Measurements from ENCODE around the gene COMTD1. TPM values are rescaled to one million over a fixed set of nuclear protein-coding genes. Genes with fewer than 3 reads are reported as not detected.
A peak's percentile ranks its signal among the peaks of the same experiment; 100 is the strongest.

COMTD1 gene
- total and polyA plus RNA-seq, 2 of the 13 experiments (the other 11 are each of a cell fraction or from before 2014, with no cell fraction given): 11.8 to 18.4 TPM

DNA sequence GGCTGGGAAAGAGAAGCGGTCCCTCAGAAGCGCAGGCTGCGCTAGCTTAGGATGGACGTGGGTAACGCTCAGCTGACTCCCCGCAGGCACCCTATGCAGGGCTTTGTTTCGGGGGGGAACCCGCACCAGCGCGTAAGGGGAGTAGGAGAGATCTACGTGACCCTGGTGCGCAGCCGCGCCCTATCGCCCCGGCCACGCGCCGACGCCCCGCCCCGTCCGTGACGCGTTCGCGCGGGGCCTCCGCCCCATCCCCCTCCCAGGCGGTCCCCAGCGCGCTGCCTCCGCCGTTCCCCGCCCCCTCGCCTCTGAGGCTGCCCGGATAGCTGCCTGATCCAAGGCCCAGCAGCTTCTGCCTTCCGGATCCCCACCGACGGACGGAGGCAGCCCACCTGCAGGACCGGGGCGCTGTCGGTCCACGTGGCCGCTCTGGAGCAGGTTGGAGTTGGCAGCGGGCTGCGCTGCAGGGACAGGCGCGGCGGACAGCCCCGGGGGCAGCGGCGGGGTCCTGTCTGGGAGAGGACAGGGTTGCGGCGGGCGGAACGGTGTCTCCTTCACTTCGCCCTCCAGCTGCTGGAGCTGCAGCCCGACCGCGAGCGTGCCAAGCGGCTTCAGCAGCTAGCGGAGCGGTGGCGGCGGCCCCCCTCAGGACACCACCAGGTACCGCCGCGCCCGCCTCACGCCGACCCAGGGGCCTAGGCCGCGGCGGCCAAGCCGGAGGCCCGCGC is 25.3 kb downstream of the COMTD1 start, which contains the start of gene VDAC2 (continued):
- peak; percentile 29 for TF ChIP-seq PRPF4 (IDR thresholded peaks at IDR 0.05; ENCODE audit: low read depth, low read length, poor library complexity, severe bottlenecking)
- TF ChIP-seq SALL2 (CRISPR knock-in tag; IDR thresholded peaks at IDR 0.05): peak; percentile 73
- TF ChIP-seq MTF2 (CRISPR knock-in tag; IDR thresholded peaks at IDR 0.05; ENCODE audit: borderline replicate concordance): no peak
- TF ChIP-seq, protein P1, sequence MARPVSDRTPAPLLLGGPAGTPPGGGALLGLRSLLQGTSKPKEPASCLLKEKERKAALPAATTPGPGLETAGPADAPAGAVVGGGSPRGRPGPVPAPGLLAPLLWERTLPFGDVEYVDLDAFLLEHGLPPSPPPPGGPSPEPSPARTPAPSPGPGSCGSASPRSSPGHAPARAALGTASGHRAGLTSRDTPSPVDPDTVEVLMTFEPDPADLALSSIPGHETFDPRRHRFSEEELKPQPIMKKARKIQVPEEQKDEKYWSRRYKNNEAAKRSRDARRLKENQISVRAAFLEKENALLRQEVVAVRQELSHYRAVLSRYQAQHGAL (CRISPR knock-in tag; IDR thresholded peaks at IDR 0.05; ENCODE audit: not compliant biosample characterization): peak; percentile 26
- TF ChIP-seq, protein P2, sequence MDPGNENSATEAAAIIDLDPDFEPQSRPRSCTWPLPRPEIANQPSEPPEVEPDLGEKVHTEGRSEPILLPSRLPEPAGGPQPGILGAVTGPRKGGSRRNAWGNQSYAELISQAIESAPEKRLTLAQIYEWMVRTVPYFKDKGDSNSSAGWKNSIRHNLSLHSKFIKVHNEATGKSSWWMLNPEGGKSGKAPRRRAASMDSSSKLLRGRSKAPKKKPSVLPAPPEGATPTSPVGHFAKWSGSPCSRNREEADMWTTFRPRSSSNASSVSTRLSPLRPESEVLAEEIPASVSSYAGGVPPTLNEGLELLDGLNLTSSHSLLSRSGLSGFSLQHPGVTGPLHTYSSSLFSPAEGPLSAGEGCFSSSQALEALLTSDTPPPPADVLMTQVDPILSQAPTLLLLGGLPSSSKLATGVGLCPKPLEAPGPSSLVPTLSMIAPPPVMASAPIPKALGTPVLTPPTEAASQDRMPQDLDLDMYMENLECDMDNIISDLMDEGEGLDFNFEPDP (CRISPR knock-in tag; conservative IDR thresholded peaks at IDR 0.05): no peak
- TF ChIP-seq ZNF629 (CRISPR knock-in tag; conservative IDR thresholded peaks at IDR 0.05): 0 out of 2 replicates have a peak, but pooled peaks have one; percentile 2
- TF ChIP-seq MAZ (IDR thresholded peaks at IDR 0.05; ENCODE audit: borderline replicate concordance, low read depth, low read length): peak; percentile 87
- TF ChIP-seq MAZ (CRISPR knock-in tag; IDR thresholded peaks at IDR 0.05; ENCODE audit: low read depth): peak; percentile 97
- peak; percentile 58; the same call in 1 of the 2 replicates for TF ChIP-seq ZNF138 (CRISPR knock-in tag; IDR thresholded peaks at IDR 0.05; ENCODE audit: low read depth)
- peak; percentile 52; the same call in 1 of the 2 replicates for TF ChIP-seq KLF13 (CRISPR knock-in tag; IDR thresholded peaks at IDR 0.05)
- TF ChIP-seq, protein P3, sequence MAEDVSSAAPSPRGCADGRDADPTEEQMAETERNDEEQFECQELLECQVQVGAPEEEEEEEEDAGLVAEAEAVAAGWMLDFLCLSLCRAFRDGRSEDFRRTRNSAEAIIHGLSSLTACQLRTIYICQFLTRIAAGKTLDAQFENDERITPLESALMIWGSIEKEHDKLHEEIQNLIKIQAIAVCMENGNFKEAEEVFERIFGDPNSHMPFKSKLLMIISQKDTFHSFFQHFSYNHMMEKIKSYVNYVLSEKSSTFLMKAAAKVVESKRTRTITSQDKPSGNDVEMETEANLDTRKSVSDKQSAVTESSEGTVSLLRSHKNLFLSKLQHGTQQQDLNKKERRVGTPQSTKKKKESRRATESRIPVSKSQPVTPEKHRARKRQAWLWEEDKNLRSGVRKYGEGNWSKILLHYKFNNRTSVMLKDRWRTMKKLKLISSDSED (CRISPR knock-in tag; IDR thresholded peaks at IDR 0.05): no peak
- TF ChIP-seq KLF16 (CRISPR knock-in tag; IDR thresholded peaks at IDR 0.05): peak in 1 of 2 experiments; percentile 90; a peak in 2 of 4 replicates
- TF ChIP-seq, protein P4, sequence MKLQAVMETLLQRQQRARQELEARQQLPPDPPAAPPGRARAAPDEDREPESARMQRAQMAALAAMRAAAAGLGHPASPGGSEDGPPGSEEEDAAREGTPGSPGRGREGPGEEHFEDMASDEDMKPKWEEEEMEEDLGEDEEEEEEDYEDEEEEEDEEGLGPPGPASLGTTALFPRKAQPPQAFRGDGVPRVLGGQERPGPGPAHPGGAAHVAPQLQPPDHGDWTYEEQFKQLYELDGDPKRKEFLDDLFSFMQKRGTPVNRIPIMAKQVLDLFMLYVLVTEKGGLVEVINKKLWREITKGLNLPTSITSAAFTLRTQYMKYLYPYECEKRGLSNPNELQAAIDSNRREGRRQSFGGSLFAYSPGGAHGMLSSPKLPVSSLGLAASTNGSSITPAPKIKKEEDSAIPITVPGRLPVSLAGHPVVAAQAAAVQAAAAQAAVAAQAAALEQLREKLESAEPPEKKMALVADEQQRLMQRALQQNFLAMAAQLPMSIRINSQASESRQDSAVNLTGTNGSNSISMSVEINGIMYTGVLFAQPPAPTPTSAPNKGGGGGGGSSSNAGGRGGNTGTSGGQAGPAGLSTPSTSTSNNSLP (IDR thresholded peaks at IDR 0.05; ENCODE audit: low read depth, low read length): no peak
- no peak for TF ChIP-seq ISX (CRISPR knock-in tag; conservative IDR thresholded peaks at IDR 0.05)
- TF ChIP-seq RAD51 (IDR thresholded peaks at IDR 0.05; ENCODE audit: borderline replicate concordance): no peak
- peak; percentile 92; the same call in 1 of the 2 replicates for TF ChIP-seq KDM5A (IDR thresholded peaks at IDR 0.05; ENCODE audit: borderline replicate concordance, low read length)
- TF ChIP-seq ZNF251 (CRISPR knock-in tag; IDR thresholded peaks at IDR 0.05): no peak
- TF ChIP-seq, protein P5, sequence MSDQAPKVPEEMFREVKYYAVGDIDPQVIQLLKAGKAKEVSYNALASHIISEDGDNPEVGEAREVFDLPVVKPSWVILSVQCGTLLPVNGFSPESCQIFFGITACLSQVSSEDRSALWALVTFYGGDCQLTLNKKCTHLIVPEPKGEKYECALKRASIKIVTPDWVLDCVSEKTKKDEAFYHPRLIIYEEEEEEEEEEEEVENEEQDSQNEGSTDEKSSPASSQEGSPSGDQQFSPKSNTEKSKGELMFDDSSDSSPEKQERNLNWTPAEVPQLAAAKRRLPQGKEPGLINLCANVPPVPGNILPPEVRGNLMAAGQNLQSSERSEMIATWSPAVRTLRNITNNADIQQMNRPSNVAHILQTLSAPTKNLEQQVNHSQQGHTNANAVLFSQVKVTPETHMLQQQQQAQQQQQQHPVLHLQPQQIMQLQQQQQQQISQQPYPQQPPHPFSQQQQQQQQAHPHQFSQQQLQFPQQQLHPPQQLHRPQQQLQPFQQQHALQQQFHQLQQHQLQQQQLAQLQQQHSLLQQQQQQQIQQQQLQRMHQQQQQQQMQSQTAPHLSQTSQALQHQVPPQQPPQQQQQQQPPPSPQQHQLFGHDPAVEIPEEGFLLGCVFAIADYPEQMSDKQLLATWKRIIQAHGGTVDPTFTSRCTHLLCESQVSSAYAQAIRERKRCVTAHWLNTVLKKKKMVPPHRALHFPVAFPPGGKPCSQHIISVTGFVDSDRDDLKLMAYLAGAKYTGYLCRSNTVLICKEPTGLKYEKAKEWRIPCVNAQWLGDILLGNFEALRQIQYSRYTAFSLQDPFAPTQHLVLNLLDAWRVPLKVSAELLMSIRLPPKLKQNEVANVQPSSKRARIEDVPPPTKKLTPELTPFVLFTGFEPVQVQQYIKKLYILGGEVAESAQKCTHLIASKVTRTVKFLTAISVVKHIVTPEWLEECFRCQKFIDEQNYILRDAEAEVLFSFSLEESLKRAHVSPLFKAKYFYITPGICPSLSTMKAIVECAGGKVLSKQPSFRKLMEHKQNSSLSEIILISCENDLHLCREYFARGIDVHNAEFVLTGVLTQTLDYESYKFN (CRISPR knock-in tag; conservative IDR thresholded peaks at IDR 0.05): peak; percentile 75
